ENCODE measurements around the gene UPK1A. TPM values are rescaled to one million over a fixed set of nuclear protein-coding genes. Genes with fewer than 3 reads are reported as not detected.

UPK1A gene
- total RNA-seq, 1 experiment from 2014 or later, result 0.69 TPM

DNA sequence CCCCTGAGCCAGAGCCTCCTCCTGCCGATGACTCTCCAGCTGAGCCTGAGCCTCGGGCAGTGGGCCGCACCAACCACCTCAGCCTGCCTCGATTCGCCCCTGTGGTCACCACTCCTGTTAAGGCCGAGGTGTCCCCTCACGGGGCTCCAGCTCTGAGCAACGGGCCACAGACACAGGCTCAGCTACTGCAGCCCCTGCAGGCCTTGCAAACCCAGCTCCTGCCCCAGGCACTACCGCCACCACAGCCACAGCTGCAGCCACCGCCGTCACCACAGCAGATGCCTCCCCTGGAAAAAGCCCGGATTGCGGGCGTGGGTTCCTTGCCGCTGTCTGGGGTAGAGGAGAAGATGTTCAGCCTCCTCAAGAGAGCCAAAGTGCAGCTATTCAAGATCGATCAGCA is 55.1 kb downstream of the UPK1A start:
- ChIA-PET POLR2A (no interaction called here), CTCF (no interaction called here), RAD21 (ENCODE audit: low non-redundant PET in 1 of 2, low total read pairs in 2 of 2, uncharacterized antibody in 2 of 2, unreplicated experiment in 2 of 2) (no interaction called here)
- no peak overlapping the region for H2AFZ ChIP-seq (ENCODE audit: low read depth, low read length, poor library complexity, severe bottlenecking)
- no peak overlapping the region for H3K4me2 ChIP-seq (ENCODE audit: low read length)
- no peak overlapping the region for H3K9ac ChIP-seq (ENCODE audit: low read length)
- no peak for ATAC-seq
- no peaks in the 10 kb centered on the region for H3K9me3 ChIP-seq (ENCODE audit: control insufficient read depth in 1 of 2, insufficient read depth in 1 of 2, low read depth in 1 of 2, low read length in 2 of 2)
- H4K20me1 ChIP-seq (ENCODE audit: insufficient read depth), result no peaks in the 10 kb centered on the region
- DNase-seq (ENCODE audit: low read depth, low spot score), result no peak
- intact Hi-C loops (cut with micrococcal nuclease), result no loop called here
- no peaks in the 10 kb centered on the region for H3K27me3 ChIP-seq (ENCODE audit: insufficient read depth, low read length)
- H3K79me2 ChIP-seq (ENCODE audit: insufficient read depth, low read length), result peaks cover 35% of the 10 kb centered on the region
- peaks cover 49 to 51% of the 10 kb centered on the region in 2 experiments; a peak in 3 of 4 replicates for H3K36me3 ChIP-seq (ENCODE audit: control insufficient read depth in 1 of 2, insufficient read depth in 2 of 2, low read length in 2 of 2)
- H3K4me1 ChIP-seq (ENCODE audit: control insufficient read depth in 1 of 2, insufficient read depth in 2 of 2, low read length in 2 of 2), result peaks cover 7 to 16% of the 10 kb centered on the region in 2 experiments; a peak in 3 of 4 replicates
- no peak overlapping the region for H3K4me3 ChIP-seq (replicated peaks in 1 of 2; ENCODE audit: low read depth in 1 of 2, low read length in 2 of 2)
- no peak overlapping the region for H3K27ac ChIP-seq (ENCODE audit: low read depth, low read length)
- TF ChIP-seq, protein P1, sequence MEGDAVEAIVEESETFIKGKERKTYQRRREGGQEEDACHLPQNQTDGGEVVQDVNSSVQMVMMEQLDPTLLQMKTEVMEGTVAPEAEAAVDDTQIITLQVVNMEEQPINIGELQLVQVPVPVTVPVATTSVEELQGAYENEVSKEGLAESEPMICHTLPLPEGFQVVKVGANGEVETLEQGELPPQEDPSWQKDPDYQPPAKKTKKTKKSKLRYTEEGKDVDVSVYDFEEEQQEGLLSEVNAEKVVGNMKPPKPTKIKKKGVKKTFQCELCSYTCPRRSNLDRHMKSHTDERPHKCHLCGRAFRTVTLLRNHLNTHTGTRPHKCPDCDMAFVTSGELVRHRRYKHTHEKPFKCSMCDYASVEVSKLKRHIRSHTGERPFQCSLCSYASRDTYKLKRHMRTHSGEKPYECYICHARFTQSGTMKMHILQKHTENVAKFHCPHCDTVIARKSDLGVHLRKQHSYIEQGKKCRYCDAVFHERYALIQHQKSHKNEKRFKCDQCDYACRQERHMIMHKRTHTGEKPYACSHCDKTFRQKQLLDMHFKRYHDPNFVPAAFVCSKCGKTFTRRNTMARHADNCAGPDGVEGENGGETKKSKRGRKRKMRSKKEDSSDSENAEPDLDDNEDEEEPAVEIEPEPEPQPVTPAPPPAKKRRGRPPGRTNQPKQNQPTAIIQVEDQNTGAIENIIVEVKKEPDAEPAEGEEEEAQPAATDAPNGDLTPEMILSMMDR (IDR thresholded peaks at IDR 0.05 in 2 of 3, conservative IDR thresholded peaks at IDR 0.05 in 1 of 3; ENCODE audit: borderline replicate concordance in 1 of 3, insufficient read depth in 1 of 3, low read depth in 2 of 3, low read length in 2 of 3), result no peak
- no peak for TF ChIP-seq YY1 (IDR thresholded peaks at IDR 0.05; ENCODE audit: extremely low read depth, insufficient replicate concordance, low read depth, low read length)
- no peak for TF ChIP-seq SRF (IDR thresholded peaks at IDR 0.05; ENCODE audit: low read depth)
- no peak for TF ChIP-seq POLR2AphosphoS5 (IDR thresholded peaks at IDR 0.05; ENCODE audit: low read depth, low read length)
- no peak for TF ChIP-seq SIN3A (IDR thresholded peaks at IDR 0.05; ENCODE audit: low read depth)
- no peak for TF ChIP-seq JUND (IDR thresholded peaks at IDR 0.05)
- TF ChIP-seq ZFX (IDR thresholded peaks at IDR 0.05), result no peak
- TF ChIP-seq, protein P2, sequence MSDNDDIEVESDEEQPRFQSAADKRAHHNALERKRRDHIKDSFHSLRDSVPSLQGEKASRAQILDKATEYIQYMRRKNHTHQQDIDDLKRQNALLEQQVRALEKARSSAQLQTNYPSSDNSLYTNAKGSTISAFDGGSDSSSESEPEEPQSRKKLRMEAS (IDR thresholded peaks at IDR 0.05), result no peak
- no peak for TF ChIP-seq CEBPB (IDR thresholded peaks at IDR 0.05; ENCODE audit: low read depth)
- TF ChIP-seq EGR1 (IDR thresholded peaks at IDR 0.05; ENCODE audit: low read depth), result no peak
- BruUV-seq (replicated peaks), result no TSS peak
- H3K9me2 ChIP-seq (ENCODE audit: insufficient read depth), result no peaks in the 10 kb centered on the region

Data from HCT116 (cell line).